PC-3 (cell line): ENCODE data around the gene IL7R. TPM values are rescaled to one million over a fixed set of nuclear protein-coding genes. Genes with fewer than 3 reads are reported as not detected.
A peak's percentile ranks its signal among the peaks of the same experiment; 100 is the strongest.

Experiments
- ATAC-seq: fragments of 200-7000 bp; cut with Tn5 transposase; 2 replicates; pipeline ENCODE4 v1.9.1; 2020; ENCODE audit warnings: mild to moderate bottlenecking, moderate library complexity
- BruUV-seq: library from RNA; stranded (reverse); fragments of 400-500 nt; replicated peaks from 2 replicates; lab custom pipeline; 2021; lab: Mats Ljungman, UMichigan
- CTCF ChIA-PET: fragments of 300-600 bp; sonication (Branson Sonifier 250); formaldehyde crosslinking; loops from one replicate; lab custom pipeline; 2022; ENCODE audit warnings: antibody characterized with exemption; lab: Charles Lee
- POLR2A ChIA-PET: fragments of 300-600 bp; sonication (Branson Sonifier 250); formaldehyde crosslinking; loops from one replicate; lab custom pipeline; 2022; ENCODE audit warnings: antibody characterized with exemption; ENCODE audit not compliant: unreplicated experiment; lab: Charles Lee
- DNase-seq: peaks from one replicate; pipeline ENCODE4 v3.0.0-alpha.2; 2015
- H2AFZ ChIP-seq: fragments of 300-600 bp; sonication (generic); 2 replicates; pipeline ENCODE4 v1.6.0; 2016; ENCODE audit warnings: antibody characterized with exemption, low read length
- H3F3A ChIP-seq: fragments of 300-600 bp; sonication (generic); one replicate; pipeline ENCODE4 v1.6.0; 2017; ENCODE audit warnings: antibody characterized with exemption, low read length, control low read depth, mild to moderate bottlenecking; ENCODE audit not compliant: unreplicated experiment
- H3K27ac ChIP-seq: fragments of 300-600 bp; sonication (generic); 2 replicates; pipeline ENCODE4 v1.5.1; 2016; ENCODE audit warnings: mild to moderate bottlenecking, low read length
- H3K27me3 ChIP-seq: fragments of 300-600 bp; sonication (generic); 2 replicates; pipeline ENCODE4 v1.6.1; 2016; ENCODE audit warnings: low read length, mixed read lengths
- H3K36me3 ChIP-seq: fragments of 300-600 bp; sonication (generic); 2 replicates; pipeline ENCODE4 v1.6.1; 2016; ENCODE audit warnings: low read depth, mixed run types, low read length, mixed read lengths
- H3K4me1 ChIP-seq: fragments of 300-600 bp; sonication (generic); 2 replicates; pipeline ENCODE4 v1.5.1; 2016; ENCODE audit warnings: low read length; ENCODE audit not compliant: insufficient read depth
- H3K4me2 ChIP-seq: fragments of 300-600 bp; sonication (generic); 2 replicates; pipeline ENCODE4 v1.6.0; 2016; ENCODE audit warnings: low read length
- H3K4me3 ChIP-seq: fragments of 300-600 bp; sonication (generic); 2 replicates; pipeline ENCODE4 v1.5.1; 2016; ENCODE audit warnings: mild to moderate bottlenecking, low read length, mixed read lengths
- H3K79me2 ChIP-seq: fragments of 300-600 bp; sonication (generic); 2 replicates; pipeline ENCODE4 v1.6.1; 2017; ENCODE audit warnings: low read length, mixed read lengths
- H3K9ac ChIP-seq: fragments of 300-600 bp; sonication (generic); 2 replicates; pipeline ENCODE4 v1.6.0; 2016; ENCODE audit warnings: mild to moderate bottlenecking, low read length
- H3K9me2 ChIP-seq: fragments of 300-600 bp; sonication (generic); replicated peaks from 2 replicates; pipeline ENCODE4 v1.6.1; 2016; ENCODE audit warnings: mixed run types, low read length, mixed read lengths
- H3K9me3 ChIP-seq: fragments of 300-600 bp; sonication (generic); 2 replicates; pipeline ENCODE4 v1.6.1; 2016; ENCODE audit warnings: low read length, mixed read lengths
- H4K20me1 ChIP-seq: fragments of 300-600 bp; sonication (generic); 2 replicates; pipeline ENCODE4 v1.6.1; 2016; ENCODE audit warnings: low read length, mixed read lengths
- EZH2 ChIP-seq: fragments of 300-600 bp; sonication (generic); IDR thresholded peaks from one replicate; pipeline ENCODE4 v1.6.1; 2017; ENCODE audit warnings: antibody characterized with exemption, mild to moderate bottlenecking, low read length; ENCODE audit not compliant: unreplicated experiment
- EZH2phosphoT487 ChIP-seq: fragments of 300-600 bp; sonication (generic); IDR thresholded peaks from 2 replicates; pipeline ENCODE4 v1.6.1; 2018; ENCODE audit warnings: mild to moderate bottlenecking, antibody characterized with exemption, low read length, borderline replicate concordance
- intact Hi-C: fragments of 100-400 bp; cut with micrococcal nuclease; formaldehyde crosslinking; loops from 2 replicates; pipeline ENCODE4 v1.9.0; 2023
- total RNA-seq: library from RNA; depleted of rRNA; stranded (reverse); fragments of >200 nt; gene quantifications from 2 replicates; pipeline ENCODE4 v1.2.3, GENCODE V29; 2014; rRNA removed
- TF ChIP-seq, protein P1 (sequence below): fragments of 300-600 bp; sonication (generic); conservative IDR thresholded peaks from 2 replicates; pipeline ENCODE4 v1.5.1; 2017; ENCODE audit warnings: antibody characterized with exemption, low read depth, mild to moderate bottlenecking, low read length

IL7R gene
- total RNA-seq, 1 experiment from 2014 or later, result 7.4 TPM

DNA sequence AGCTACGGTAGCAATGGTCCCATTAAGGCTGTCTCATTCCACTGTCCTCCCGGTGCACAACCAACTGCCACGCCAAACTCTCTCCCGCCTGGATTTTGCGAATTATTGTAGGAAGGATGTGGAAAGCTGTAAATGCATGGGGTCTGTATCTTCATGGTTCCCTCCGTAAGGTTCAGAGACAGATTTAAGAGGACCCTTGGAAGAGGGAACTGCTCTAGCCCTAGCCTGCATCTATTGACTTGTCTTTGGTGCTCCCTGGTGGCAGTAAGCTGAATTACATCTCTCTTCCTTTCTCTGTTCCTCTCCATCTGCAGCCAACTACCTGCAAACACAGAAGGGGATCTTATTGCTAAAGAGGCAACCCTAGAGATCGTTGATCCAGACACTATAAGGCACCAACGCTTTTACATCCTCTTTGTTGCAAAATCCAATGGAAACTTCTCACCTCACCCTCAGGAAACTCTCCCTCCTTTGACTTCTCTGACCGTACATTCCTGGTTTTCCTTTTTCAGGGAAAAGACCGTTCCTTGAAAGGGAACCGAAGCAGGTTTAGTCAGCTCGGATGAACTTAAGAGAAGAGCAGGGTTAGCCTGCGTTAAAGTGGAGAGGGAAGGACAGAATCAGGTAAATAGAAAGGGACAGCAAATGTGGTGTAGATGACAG is 69.8 kb downstream of the IL7R start:
- peak overlapping the region; percentile 82 for H3K4me2 ChIP-seq
- DNase-seq (peak; percentile 84), ATAC-seq (peak; percentile 61)
- H2AFZ ChIP-seq, result peak overlapping the region; percentile 78
- BruUV-seq, result no TSS peak
- H3K27ac ChIP-seq, result no peak overlapping the region
- CTCF ChIA-PET, result interaction anchor here (0.6 to 3.9 kb wide), 6 partner anchors 153 to 310 kb away, joined by 3 to 51 read pairs (median 3); no protein-coding TSS in a partner anchor
- H3K9ac ChIP-seq, result no peak overlapping the region
- H3K79me2 ChIP-seq, result no peaks in the 10 kb centered on the region
- H3K36me3 ChIP-seq, result no peaks in the 10 kb centered on the region
- TF ChIP-seq EZH2 (no peak), EZH2phosphoT487 (no peak)
- TF ChIP-seq, protein P1, sequence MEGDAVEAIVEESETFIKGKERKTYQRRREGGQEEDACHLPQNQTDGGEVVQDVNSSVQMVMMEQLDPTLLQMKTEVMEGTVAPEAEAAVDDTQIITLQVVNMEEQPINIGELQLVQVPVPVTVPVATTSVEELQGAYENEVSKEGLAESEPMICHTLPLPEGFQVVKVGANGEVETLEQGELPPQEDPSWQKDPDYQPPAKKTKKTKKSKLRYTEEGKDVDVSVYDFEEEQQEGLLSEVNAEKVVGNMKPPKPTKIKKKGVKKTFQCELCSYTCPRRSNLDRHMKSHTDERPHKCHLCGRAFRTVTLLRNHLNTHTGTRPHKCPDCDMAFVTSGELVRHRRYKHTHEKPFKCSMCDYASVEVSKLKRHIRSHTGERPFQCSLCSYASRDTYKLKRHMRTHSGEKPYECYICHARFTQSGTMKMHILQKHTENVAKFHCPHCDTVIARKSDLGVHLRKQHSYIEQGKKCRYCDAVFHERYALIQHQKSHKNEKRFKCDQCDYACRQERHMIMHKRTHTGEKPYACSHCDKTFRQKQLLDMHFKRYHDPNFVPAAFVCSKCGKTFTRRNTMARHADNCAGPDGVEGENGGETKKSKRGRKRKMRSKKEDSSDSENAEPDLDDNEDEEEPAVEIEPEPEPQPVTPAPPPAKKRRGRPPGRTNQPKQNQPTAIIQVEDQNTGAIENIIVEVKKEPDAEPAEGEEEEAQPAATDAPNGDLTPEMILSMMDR, result peak; percentile 97
- H3K9me3 ChIP-seq, result no peaks in the 10 kb centered on the region
- peaks cover 9% of the 10 kb centered on the region for H3K27me3 ChIP-seq
- intact Hi-C loops, result loop anchor here (1.0 to 10.0 kb wide), 6 partner anchors 212 to 702 kb away; partner anchors contain the start of gene SPEF2
- peaks cover 30% of the 10 kb centered on the region for H3K4me1 ChIP-seq
- peaks cover 3% of the 10 kb centered on the region for H3F3A ChIP-seq
- no peaks in the 10 kb centered on the region for H3K9me2 ChIP-seq
- peak overlapping the region; percentile 57 for H3K4me3 ChIP-seq
- POLR2A ChIA-PET, result no interaction called here
- H4K20me1 ChIP-seq, result no peaks in the 10 kb centered on the region

Other genes with a start within 250 kb of the IL7R start
- gene SPEF2, start 239.0 kb upstream of the IL7R start, total RNA-seq, result 2.3 and 2.7 TPM in 2 replicates
- gene CAPSL, start 81.7 kb downstream of the IL7R start, total RNA-seq, result 0.11 TPM in 1 of 2 replicates, not detected in the other
- gene UGT3A1, start 134.5 kb downstream of the IL7R start, total RNA-seq, result not detected in 2 replicates
- not detected in 2 replicates for gene UGT3A2, start 210.0 kb downstream of the IL7R start, total RNA-seq